HG02759 (cell line): ENCODE results near the gene RPS6KA5.
"Not testable (repeated sequence)": the region's sequence is repeated elsewhere in the genome, so short reads cannot be mapped to it uniquely, and the experiment has no call there.

ENCODE experiments used
- ATAC-seq: cut with Tn5 transposase; IDR thresholded peaks from one replicate; pipeline ENCODE4 v1.9.1; 2021; ENCODE audit warnings: mild to moderate bottlenecking, moderate library complexity; ENCODE audit not compliant: unreplicated experiment

RPS6KA5 gene

GRCh38 chr14:90990141-90990540 lies 70.3 kb downstream of the RPS6KA5 start:
- no peak for ATAC-seq

- ATAC-seq, result no peak
Measured at GRCh38 chr14:90987140-90987539, 73.3 kb downstream of the RPS6KA5 start.

GRCh38 chr14:90986510-90986909 lies 73.9 kb downstream of the RPS6KA5 start:
- ATAC-seq, result no peak

- no peak for ATAC-seq
Measured at GRCh38 chr14:90985601-90986242, 74.7 kb downstream of the RPS6KA5 start.

- ATAC-seq, result no peak
Measured at GRCh38 chr14:90983560-90983959, 76.9 kb downstream of the RPS6KA5 start.

- no peak for ATAC-seq
Measured at GRCh38 chr14:90981636-90982035, 78.8 kb downstream of the RPS6KA5 start.

- ATAC-seq, result not testable (repeated sequence)
Measured at GRCh38 chr14:90980636-90981035, 79.8 kb downstream of the RPS6KA5 start.

GRCh38 chr14:90979515-90979914 lies 80.9 kb downstream of the RPS6KA5 start:
- no peak for ATAC-seq

GRCh38 chr14:90976101-90976500 lies 84.3 kb downstream of the RPS6KA5 start:
- no peak for ATAC-seq

- ATAC-seq, result no peak
Measured at GRCh38 chr14:90971687-90972086, 88.8 kb downstream of the RPS6KA5 start.

GRCh38 chr14:90970167-90970600 lies 90.3 kb downstream of the RPS6KA5 start:
- no peak for ATAC-seq

- no peak for ATAC-seq
Measured at GRCh38 chr14:90969531-90970166, 90.8 kb downstream of the RPS6KA5 start.

GRCh38 chr14:90968025-90968424 lies 92.4 kb downstream of the RPS6KA5 start:
- ATAC-seq, result no peak

- ATAC-seq, result no peak
Measured at GRCh38 chr14:90966493-90966892, 93.9 kb downstream of the RPS6KA5 start.

GRCh38 chr14:90965765-90966164 lies 94.7 kb downstream of the RPS6KA5 start:
- no peak for ATAC-seq

GRCh38 chr14:90963343-90963742 lies 97.1 kb downstream of the RPS6KA5 start:
- no peak for ATAC-seq

- no peak for ATAC-seq
Measured at GRCh38 chr14:90962505-90963109, 97.8 kb downstream of the RPS6KA5 start.

- ATAC-seq, result no peak
Measured at GRCh38 chr14:90960818-90961217, 99.6 kb downstream of the RPS6KA5 start.

GRCh38 chr14:90959344-90959743 lies 101.1 kb downstream of the RPS6KA5 start:
- no peak for ATAC-seq

GRCh38 chr14:90956273-90956672 lies 104.2 kb downstream of the RPS6KA5 start:
- no peak for ATAC-seq

- not testable (repeated sequence) for ATAC-seq
Measured at GRCh38 chr14:90953643-90954042, 106.8 kb downstream of the RPS6KA5 start.

- ATAC-seq, result no peak
Measured at GRCh38 chr14:90943367-90943766, 117.1 kb downstream of the RPS6KA5 start.
